Superior temporal gyrus (tissue), 1 donor: ENCODE data around the gene ADGRD2.

Source experiments
- DNase-seq: peaks from one replicate; pipeline ENCODE4 v3.0.0-alpha.2; 2016; ENCODE audit errors: extremely low spot score

The ADGRD2 gene

DNA sequence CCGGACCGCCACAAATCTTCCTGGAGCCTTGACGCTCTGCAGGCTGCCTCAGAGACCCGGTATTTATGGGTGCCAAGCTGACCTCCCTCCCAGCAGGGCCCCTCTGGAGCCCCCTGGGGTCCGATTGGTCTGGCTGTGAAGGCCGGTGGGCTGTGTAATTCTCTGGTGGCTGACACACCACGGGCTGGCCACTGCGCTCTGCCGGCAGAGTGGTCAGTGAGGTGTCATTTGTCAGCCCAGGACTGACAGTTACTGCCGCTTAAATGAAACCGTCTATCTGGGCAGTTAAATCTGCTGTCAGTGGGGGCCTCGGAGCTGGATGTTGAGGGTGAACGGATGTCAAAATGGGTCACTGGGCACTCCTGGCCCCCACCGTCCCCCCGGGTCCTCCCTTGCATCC, 46.2 kb downstream of the ADGRD2 start:
- DNase-seq, result no peak

DNA sequence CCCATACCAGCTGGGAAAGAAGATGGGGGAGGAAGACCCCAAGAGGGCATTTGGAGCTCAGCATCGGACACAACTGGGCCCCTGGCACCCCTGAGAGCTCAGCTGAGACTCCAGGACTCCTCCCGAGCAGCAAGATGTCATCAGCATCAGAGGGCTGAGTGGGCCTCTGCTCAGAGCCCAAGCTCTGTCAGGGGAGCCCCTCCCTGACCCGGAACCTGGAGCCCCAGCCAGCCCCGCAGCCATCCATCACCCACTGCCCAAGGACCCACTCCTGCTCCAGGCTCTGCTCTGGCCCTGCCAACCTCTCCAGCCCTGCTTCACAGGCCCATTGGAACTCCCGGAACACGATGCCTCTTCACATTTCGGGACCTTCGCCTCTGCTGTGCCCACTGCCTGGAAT, 47.2 kb downstream of the ADGRD2 start:
- DNase-seq, result no peak

- DNase-seq, result no peak
Observed at GRCh38 chr9:124498040-124498439, 47.8 kb downstream of the ADGRD2 start.

DNA sequence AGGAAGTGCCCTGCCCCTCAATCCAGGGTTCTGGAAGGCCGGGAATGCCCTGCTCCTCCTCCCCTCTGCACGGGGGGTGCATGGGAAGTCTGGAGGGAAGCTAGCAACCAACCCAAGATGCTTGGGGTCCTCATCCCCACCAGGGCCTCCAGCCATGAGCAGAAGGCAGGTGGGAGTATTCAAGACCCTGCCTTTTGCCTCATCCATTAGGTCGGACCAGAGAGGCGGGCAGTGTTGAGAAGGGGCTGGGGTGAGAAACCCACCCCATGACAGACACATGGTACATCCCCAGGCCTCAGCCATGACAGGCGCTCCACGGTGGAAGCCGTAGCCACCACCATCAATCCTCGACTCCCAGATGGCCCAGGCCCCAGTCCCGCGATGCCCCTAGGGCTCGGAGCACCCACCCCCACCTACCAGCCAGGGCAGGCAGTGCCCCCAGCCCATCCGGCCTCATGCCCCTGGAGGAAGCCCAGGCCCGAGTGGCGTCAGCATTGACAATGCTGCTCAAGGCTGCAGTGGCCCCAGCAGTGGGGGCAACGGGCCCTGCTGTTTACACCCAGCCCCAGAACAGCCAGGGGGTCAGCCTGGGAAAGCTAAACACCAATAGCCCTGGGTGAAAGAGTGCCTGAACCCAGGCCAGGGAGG, 48.4 kb downstream of the ADGRD2 start:
- DNase-seq, result no peak

DNA sequence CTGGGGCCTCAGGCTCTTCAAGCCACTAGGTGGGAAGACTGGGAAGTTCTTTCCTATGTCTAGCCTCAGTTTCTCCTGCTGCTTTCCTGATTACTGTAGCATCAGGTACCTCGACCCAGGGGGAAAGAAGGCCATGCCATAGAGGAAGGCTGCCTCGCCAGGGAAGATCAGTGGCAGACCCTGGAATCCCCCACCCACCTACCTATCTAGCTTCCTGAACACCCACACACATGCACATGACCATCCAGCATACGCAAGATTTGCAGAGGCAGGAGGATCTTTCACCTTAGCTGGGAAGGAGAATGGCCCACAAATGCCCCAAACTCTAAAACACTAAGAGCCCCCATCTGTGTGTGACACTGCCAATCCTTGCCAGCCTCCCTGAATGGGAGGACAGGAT, 49.0 kb downstream of the ADGRD2 start:
- no peak for DNase-seq

- DNase-seq, result no peak
Observed at GRCh38 chr9:124500028-124500795, 50.0 kb downstream of the ADGRD2 start.

GRCh38 chr9:124500796-124501611, 50.8 kb downstream of the ADGRD2 start:
- DNase-seq, result no peak

- DNase-seq, result no peak
Observed at GRCh38 chr9:124501771-124502320, 51.6 kb downstream of the ADGRD2 start.

DNA sequence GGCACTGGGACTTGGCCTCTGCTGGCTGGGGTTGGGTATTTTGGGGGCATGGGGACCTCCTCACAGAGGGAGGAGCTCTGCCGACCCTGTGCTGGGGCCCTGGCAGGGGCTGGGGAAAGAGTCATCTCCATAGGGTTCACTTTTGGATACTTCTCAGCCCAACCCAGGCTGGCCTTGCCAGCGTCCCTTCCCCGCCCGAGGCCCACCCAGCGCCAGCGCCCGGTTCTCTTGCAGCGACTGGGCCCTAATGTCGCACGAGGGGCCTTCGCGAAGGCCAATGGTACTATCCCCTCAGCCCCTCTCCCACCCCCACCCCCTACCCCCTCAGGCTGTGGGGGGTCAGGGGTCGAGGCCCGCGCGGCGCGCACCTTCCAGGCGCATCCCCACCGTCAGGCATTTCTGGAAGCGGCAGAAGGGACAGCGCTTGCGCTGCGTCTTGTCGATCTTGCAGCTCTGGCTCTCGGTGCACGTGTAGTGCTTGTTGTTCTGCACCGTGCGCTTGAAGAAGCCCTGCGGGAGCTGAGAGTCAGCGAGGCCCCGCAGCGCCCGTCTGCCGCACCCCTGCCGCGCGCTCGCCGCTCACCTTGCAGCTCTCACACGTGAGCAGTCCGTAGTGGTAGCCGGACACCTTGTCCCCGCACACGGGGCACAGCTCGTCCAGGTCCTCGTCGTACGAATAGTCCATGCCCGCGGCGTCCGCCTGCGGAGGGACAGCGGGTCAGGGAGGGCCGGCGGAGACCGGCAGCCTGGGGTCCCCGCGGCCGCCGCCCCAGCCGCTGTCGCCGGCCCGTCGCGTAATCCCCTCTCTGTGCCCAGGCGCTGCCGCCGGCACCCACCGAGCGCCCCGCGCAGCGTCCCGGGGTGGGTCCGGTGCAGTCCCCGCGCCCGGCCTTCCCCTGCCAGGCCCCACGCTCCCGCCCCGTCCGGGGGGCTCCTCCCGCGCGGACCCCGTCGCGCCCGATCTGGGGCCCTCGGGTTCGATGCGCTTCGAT, 52.8 kb downstream of the ADGRD2 start:
- DNase-seq, result no peak

DNA sequence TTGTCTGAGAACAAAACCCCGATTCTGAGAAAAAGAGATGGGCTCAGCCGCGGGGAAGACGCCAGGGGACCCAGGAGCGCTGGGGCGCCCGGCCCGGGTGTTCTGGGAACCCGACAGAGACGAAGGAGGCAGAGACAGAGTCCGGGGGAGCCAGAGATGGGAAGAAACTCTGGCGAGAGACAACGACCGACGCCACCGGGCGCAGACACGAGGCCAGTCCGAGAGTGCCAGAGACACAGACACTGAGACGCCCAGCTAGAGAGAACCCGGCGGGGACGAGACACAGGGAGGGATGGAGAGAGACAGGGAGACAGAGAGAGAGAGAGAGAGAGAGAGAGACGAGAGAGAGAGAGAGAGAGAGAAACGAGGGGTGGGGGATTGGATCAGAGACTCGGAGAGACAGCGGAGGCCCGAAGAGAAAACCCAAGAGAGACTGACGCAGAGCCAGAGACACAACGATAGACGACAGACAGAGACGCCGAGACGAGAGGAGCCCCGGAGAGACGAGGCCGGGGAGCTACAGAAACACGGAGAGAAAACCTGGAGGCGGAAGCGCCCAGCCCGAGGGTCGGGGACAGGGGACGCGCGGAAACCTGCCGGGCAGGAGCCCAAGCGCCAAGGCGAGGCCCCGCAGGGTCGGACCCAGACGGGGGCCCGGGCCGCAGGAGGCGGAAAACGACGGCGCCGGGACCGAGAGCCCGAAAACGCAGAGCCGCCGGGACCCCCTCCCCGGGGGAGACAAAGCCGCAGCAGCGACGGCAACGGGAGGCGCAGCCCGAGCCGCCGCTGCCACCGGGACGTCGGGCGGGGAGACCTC, 53.7 kb downstream of the ADGRD2 start:
- DNase-seq, result no peak

- no peak for DNase-seq
Observed at GRCh38 chr9:124504530-124505005, 54.3 kb downstream of the ADGRD2 start.

DNA sequence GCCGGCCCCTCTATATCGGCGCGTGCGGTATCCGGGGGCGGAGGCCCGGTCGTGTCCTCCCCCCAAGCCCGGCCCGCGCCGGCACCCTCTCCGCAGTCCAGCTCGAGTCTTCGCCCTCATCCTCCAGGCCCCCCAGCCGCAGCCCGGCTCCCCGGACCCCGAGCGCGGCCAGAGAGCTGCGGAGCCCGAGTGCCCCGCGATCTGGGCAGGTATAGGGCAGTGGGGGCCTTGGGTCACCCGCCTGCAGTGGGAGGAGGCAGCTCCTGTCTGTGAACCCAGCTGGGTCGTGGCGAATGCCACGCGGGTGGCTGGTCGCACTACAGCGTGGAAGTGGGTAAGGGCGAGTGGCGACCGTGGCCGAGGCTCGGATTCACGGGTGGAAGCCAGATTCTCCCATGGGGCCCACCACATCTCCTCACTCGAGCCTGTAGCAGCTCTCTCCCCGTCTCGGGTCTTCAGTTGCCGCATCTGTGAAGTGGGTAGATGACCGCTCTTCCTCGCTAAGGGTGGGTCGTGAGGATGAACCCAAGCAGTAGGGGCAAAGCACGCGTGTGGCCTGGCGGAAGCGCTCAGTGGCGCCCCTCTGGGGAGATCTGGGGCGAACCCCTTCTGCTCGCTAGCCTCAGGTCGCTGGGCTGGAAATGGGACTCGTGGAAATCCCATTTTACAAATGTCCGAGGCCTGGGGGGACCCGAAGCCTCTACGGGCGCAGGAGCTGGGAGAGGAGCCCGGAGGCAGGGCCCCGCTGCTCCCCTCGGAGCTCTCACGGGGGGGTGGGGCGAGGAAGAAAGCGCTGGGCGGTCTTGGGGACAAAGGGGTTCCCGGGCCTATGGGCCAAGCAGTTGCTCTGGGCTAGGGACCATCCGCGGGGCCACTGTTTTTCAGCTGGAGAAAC, 55.0 kb downstream of the ADGRD2 start:
- DNase-seq, result no peak

GRCh38 chr9:124505901-124506346, 55.7 kb downstream of the ADGRD2 start:
- DNase-seq, result no peak

DNA sequence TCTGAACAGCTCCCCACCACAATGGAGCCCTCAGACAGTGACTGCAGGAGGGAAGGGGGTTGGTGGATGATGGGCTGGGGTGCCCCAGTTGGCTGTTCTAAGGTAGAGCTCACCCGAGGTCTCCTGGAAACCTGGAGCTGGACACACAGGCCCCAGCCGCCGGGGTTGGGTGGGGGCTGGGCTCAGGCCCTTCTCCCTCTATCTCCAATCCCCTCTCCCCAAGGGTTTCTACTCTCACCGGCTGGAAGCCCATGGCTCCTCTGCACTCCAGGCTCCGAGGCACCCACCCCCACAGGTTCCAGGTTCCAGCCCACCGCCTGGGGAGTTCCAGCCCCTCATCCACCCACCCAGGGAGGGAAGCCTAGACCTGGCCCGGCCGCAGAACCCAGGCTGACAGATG, 56.2 kb downstream of the ADGRD2 start:
- no peak for DNase-seq

- no peak for DNase-seq
Observed at GRCh38 chr9:124506931-124507879, 57.0 kb downstream of the ADGRD2 start, which contains the start of gene NR5A1. TSS of gene NR5A1 (minus strand) at chr9:124507399. CDS start at chr9:124503395, 4,004 bp downstream.

GRCh38 chr9:124507880-124508423, 57.7 kb downstream of the ADGRD2 start:
- no peak for DNase-seq
